ENCODE data around the gene ELL2.

ELL2 gene

DNA sequence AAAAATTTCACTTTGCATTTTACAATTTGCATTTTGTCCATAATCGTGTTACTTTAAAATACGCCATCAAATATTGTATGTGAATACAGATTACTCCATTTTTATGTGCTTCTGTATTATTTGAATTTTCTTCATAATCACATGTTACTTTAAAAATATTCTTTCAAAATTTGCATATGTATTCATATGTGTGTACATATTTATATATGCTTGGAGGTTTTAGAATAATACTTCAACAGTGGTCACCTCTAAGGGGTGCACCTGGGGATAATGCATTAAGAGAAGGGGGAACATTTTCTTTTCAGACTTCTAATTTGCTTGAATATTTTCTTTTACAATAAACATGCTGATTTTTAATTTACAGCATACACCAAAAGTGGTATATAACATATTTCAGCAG, 21.9 kb upstream of the ELL2 start:
- H3K9me3 ChIP-seq (ENCODE audit: control insufficient read depth, low read length): no peaks in the 10 kb centered on the region
- no peaks in the 10 kb centered on the region for H3K36me3 ChIP-seq (ENCODE audit: control insufficient read depth, insufficient read depth, low read length)
- H3K4me1 ChIP-seq (ENCODE audit: control insufficient read depth, insufficient read depth, low read length): no peaks in the 10 kb centered on the region
- no peak overlapping the region for H3K4me3 ChIP-seq (ENCODE audit: insufficient read depth, low read depth, low read length)
- WGBS, 2 experiments: no CpG with 5 or more reads among the region's 2 CpGs
- H3K27me3 ChIP-seq (ENCODE audit: control insufficient read depth, insufficient read depth, low read length, poor library complexity, severe bottlenecking): no peaks in the 10 kb centered on the region
- H3K27ac ChIP-seq (ENCODE audit: insufficient read depth, low read depth, low read length, poor library complexity, severe bottlenecking): no peak overlapping the region

DNA sequence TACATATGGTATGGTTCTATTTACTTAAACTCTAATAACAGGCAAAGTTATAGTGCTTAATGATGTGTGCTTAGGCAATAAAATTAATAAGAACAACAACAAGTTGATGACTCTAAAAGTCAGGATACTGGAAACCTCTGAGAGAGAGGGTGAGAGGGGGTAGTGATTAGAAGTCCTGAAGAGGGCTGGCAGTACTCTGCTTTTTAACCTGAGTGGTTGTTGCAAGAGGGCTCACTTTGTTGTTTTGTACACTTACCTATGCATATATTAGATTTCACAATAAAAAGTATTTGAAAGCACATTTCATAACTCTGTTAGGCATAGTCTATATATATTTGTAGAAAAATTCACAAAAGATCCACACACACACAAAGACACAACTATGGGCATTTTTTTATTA, 21.4 kb upstream of the ELL2 start:
- Histone ChIP-seq H3K4me3 (ENCODE audit: insufficient read depth, low read depth, low read length) (no peak overlapping the region), H3K36me3 (ENCODE audit: control insufficient read depth, insufficient read depth, low read length) (no peaks in the 10 kb centered on the region)

DNA sequence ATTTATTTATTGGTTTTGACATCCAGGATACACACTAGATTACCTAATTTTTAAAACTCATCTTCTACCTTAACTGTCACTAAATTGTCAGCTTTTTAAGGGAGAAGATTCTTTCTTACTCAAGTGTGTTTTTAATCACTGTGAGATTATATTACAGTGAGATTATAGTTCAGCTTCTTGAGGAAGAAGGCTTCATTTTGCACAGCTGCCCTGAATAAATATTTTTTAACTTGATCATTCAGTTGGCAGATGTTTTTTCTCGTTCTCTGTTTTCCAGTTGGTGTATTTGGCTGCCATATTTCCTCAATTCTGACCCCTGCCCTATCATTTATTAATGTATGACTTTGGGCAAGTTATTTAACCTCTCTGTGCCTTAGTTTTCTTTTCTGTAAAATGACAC, 15.0 kb upstream of the ELL2 start:
- Histone ChIP-seq H3K9me3 (ENCODE audit: control insufficient read depth, low read length) (no peaks in the 10 kb centered on the region), H3K27me3 (ENCODE audit: control insufficient read depth, insufficient read depth, low read length, poor library complexity, severe bottlenecking) (no peaks in the 10 kb centered on the region), H3K4me3 (ENCODE audit: insufficient read depth, low read depth, low read length) (no peak overlapping the region), H3K4me1 (ENCODE audit: control insufficient read depth, insufficient read depth, low read length) (no peaks in the 10 kb centered on the region), H3K36me3 (ENCODE audit: control insufficient read depth, insufficient read depth, low read length) (no peaks in the 10 kb centered on the region), H3K27ac (ENCODE audit: insufficient read depth, low read depth, low read length, poor library complexity, severe bottlenecking) (no peak overlapping the region)
- 93% methylated on average over 1 of the region's 1 CpG; no CpG with 5 or more reads in 1 of the 2 experiments for WGBS, 2 experiments

More for the DNA sequence above, 21.4 kb upstream of the ELL2 start:
- Histone ChIP-seq H3K9me3 (ENCODE audit: control insufficient read depth, low read length) (no peaks in the 10 kb centered on the region), H3K27me3 (ENCODE audit: control insufficient read depth, insufficient read depth, low read length, poor library complexity, severe bottlenecking) (no peaks in the 10 kb centered on the region), H3K27ac (ENCODE audit: insufficient read depth, low read depth, low read length, poor library complexity, severe bottlenecking) (no peak overlapping the region), H3K4me1 (ENCODE audit: control insufficient read depth, insufficient read depth, low read length) (no peaks in the 10 kb centered on the region)

DNA sequence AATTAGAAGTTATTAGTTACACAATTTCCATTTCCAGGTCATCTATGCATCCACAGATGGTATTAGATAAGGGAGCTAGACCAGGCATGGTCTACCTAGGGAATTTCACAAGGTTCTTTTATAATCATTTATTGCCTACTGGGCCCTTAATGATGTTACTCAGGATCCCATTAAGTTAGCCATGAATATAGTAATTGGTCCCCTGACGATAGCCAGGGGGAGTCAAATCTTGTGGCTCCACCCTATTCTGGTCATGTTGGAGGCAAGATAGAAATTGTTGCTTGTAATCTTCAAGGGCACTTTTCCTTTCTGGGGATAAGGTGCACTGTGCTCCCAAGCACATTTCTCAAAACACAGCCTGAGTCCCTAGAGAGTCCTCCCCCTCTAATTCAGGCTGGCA, 14.1 kb upstream of the ELL2 start:
- Histone ChIP-seq H3K36me3 (ENCODE audit: control insufficient read depth, insufficient read depth, low read length) (no peaks in the 10 kb centered on the region), H3K4me3 (ENCODE audit: insufficient read depth, low read depth, low read length) (no peak overlapping the region), H3K9me3 (ENCODE audit: control insufficient read depth, low read length) (no peaks in the 10 kb centered on the region), H3K4me1 (ENCODE audit: control insufficient read depth, insufficient read depth, low read length) (no peaks in the 10 kb centered on the region), H3K27ac (ENCODE audit: insufficient read depth, low read depth, low read length, poor library complexity, severe bottlenecking) (no peak overlapping the region), H3K27me3 (ENCODE audit: control insufficient read depth, insufficient read depth, low read length, poor library complexity, severe bottlenecking) (no peaks in the 10 kb centered on the region)
- WGBS, 2 experiments: 78 to 88% methylated on average over 1 of the region's 1 CpG

DNA sequence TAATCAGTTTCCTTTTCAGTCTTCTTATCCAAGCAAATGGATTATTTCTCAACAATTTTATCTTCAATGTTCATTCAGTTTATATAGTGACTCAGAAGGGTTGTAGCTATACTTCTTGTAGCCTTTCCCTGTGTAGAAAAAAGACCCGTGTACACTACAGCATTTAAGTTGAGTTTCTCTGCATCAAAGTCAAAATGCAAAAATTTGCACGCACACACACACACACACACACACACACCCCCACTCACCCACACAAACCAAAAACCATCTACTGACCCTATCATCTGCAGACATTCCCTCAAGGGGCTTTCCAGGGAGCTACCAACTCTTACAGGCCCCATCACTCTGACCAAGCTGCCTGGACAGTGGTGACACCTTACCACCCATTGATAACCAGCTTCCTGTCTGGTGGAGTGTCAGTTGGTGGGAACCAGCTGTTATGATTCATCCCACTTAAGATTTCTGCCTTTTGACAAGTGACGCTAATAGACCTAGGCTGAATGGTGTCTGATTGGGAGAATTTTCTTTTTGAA, 12.2 kb upstream of the ELL2 start:
- H3K9me3 ChIP-seq (ENCODE audit: control insufficient read depth, low read length): no peaks in the 10 kb centered on the region
- 88 to 98% methylated on average over 3 of the region's 3 CpGs for WGBS, 2 experiments
- H3K4me1 ChIP-seq (ENCODE audit: control insufficient read depth, insufficient read depth, low read length): no peaks in the 10 kb centered on the region
- H3K27ac ChIP-seq (ENCODE audit: insufficient read depth, low read depth, low read length, poor library complexity, severe bottlenecking): no peak overlapping the region
- no peaks in the 10 kb centered on the region for H3K27me3 ChIP-seq (ENCODE audit: control insufficient read depth, insufficient read depth, low read length, poor library complexity, severe bottlenecking)
- H3K36me3 ChIP-seq (ENCODE audit: control insufficient read depth, insufficient read depth, low read length): no peaks in the 10 kb centered on the region
- H3K4me3 ChIP-seq (ENCODE audit: insufficient read depth, low read depth, low read length): no peak overlapping the region

DNA sequence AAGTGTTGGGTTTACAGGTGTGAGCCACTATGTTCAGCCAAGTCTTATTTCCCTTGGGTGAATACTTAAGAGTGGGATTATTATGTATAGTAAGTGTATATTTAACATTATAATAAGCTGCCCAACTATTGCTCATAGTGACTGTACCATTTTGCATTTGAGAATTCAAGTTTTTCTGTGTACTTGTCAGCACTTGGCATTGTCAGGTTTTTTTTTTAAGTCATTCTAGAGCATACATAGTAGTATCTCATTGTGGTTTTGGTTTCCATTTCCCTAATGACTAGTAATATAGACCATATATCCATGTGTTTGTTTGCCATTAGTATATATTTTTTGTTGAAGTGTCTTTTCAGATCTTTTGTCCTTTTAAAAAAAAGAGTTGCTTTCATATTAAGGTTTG, 10.5 kb upstream of the ELL2 start:
- H3K4me3 ChIP-seq (ENCODE audit: insufficient read depth, low read depth, low read length): no peak overlapping the region
- H3K27ac ChIP-seq (ENCODE audit: insufficient read depth, low read depth, low read length, poor library complexity, severe bottlenecking): no peak overlapping the region
- H3K27me3 ChIP-seq (ENCODE audit: control insufficient read depth, insufficient read depth, low read length, poor library complexity, severe bottlenecking): no peaks in the 10 kb centered on the region
- H3K9me3 ChIP-seq (ENCODE audit: control insufficient read depth, low read length): no peaks in the 10 kb centered on the region
- no peaks in the 10 kb centered on the region for H3K4me1 ChIP-seq (ENCODE audit: control insufficient read depth, insufficient read depth, low read length)
- H3K36me3 ChIP-seq (ENCODE audit: control insufficient read depth, insufficient read depth, low read length): no peaks in the 10 kb centered on the region

DNA sequence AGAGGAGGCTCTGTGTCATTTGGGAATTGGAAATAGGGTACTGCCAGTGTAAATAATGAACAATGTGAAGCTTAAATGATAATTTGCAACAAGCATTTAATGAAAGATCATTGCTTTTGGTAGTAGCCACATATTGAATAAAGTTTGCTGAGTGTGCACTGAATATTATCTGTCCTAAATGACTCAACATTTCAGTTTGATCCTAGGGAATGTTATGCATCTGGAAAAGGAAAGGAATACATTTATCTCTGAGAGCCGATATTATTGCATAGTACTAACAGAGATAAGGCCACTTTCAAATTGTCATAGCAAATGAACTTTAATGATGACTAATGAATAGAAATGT, 8.7 kb upstream of the ELL2 start:
- H3K4me3 ChIP-seq (ENCODE audit: insufficient read depth, low read depth, low read length): no peak overlapping the region
- no peaks in the 10 kb centered on the region for H3K9me3 ChIP-seq (ENCODE audit: control insufficient read depth, low read length)
- 100% methylated on average over 1 of the region's 1 CpG; no CpG with 5 or more reads in 1 of the 2 experiments for WGBS, 2 experiments
- no peak overlapping the region for H3K27ac ChIP-seq (ENCODE audit: insufficient read depth, low read depth, low read length, poor library complexity, severe bottlenecking)
- no peaks in the 10 kb centered on the region for H3K27me3 ChIP-seq (ENCODE audit: control insufficient read depth, insufficient read depth, low read length, poor library complexity, severe bottlenecking)
- H3K4me1 ChIP-seq (ENCODE audit: control insufficient read depth, insufficient read depth, low read length): no peaks in the 10 kb centered on the region
- no peaks in the 10 kb centered on the region for H3K36me3 ChIP-seq (ENCODE audit: control insufficient read depth, insufficient read depth, low read length)

DNA sequence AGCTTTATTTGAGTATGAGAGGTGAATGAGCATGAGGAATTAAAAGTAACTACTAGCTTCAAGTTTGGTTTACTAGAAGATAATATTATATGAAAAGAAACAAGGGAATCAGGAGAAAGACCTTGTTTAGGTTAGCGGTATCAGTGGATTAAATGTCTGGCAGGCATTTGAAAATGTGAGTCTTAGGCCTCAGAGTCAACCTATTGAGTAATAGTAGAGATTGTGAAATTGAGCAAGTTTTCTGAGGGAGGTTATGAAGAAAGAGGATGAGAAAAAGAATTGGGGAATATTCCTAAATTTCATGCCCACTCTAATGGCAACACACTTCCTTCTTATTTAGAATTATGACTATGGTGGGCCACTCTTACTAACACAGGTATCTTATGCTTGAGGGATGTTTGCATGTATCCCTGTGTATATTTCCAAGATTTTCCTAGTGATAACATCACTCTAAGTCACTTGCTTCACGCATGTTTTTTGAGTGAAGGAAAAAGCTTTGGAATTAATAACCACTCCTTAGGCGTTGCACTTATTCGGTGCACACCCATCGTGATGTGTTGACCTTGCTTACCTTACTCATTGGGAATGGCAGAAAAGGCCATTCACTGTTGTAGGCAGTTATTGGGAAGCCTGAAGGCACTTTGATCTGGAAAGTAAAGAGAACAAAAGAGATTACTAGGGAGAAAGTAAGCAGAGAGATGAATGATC, 8.2 kb upstream of the ELL2 start:
- Histone ChIP-seq H3K4me3 (ENCODE audit: insufficient read depth, low read depth, low read length) (no peak overlapping the region), H3K4me1 (ENCODE audit: control insufficient read depth, insufficient read depth, low read length) (no peaks in the 10 kb centered on the region), H3K27ac (ENCODE audit: insufficient read depth, low read depth, low read length, poor library complexity, severe bottlenecking) (no peak overlapping the region), H3K36me3 (ENCODE audit: control insufficient read depth, insufficient read depth, low read length) (no peaks in the 10 kb centered on the region), H3K27me3 (ENCODE audit: control insufficient read depth, insufficient read depth, low read length, poor library complexity, severe bottlenecking) (no peaks in the 10 kb centered on the region), H3K9me3 (ENCODE audit: control insufficient read depth, low read length) (no peaks in the 10 kb centered on the region)
- 94 to 95% methylated on average over 5 of the region's 5 CpGs for WGBS, 2 experiments

DNA sequence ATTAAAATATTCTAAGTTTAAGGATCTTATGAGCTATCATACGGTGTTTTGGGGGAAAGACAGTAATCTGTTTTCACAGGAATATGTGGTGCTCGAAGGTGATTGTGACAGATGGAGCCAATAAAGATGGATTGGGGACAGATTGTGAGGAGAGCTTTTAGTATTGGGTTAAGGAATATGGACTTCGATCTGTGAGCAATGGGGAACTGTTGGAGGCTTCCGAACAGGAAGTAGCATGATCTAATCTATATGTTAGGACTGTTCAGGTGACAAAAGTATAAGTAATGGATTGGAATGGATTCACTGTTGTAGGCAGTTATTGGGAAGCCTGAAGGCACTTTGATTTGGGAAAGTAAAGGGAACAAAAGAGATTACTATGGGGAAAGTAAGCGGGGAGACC, 7.4 kb upstream of the ELL2 start:
- Histone ChIP-seq H3K27ac (ENCODE audit: insufficient read depth, low read depth, low read length, poor library complexity, severe bottlenecking) (no peak overlapping the region), H3K36me3 (ENCODE audit: control insufficient read depth, insufficient read depth, low read length) (no peaks in the 10 kb centered on the region), H3K9me3 (ENCODE audit: control insufficient read depth, low read length) (no peaks in the 10 kb centered on the region), H3K4me1 (ENCODE audit: control insufficient read depth, insufficient read depth, low read length) (no peaks in the 10 kb centered on the region), H3K4me3 (ENCODE audit: insufficient read depth, low read depth, low read length) (no peak overlapping the region), H3K27me3 (ENCODE audit: control insufficient read depth, insufficient read depth, low read length, poor library complexity, severe bottlenecking) (no peaks in the 10 kb centered on the region)
- WGBS, 2 experiments: 95 to 97% methylated on average over 5 of the region's 5 CpGs

DNA sequence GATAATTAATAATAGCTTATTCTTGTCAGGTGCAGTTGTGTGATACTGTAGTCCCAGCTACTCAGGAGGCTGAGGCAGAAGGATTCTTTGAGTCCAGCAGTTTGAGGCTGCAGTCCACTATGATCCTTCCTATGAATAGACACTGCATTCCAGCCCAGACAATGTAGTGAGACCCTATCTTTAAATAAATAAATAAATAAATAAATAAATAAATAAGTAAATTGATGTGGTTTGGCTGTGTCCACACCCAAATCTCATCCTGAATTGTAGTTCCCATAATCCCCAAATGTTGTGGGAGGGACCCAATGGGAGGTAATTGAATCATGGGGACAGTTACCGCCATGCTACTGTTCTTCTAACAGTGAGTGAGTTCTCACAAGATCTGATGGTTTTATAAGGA, 5.6 kb upstream of the ELL2 start:
- no peaks in the 10 kb centered on the region for H3K9me3 ChIP-seq (ENCODE audit: control insufficient read depth, low read length)
- 92 to 96% methylated on average over 1 of the region's 1 CpG for WGBS, 2 experiments
- H3K36me3 ChIP-seq (ENCODE audit: control insufficient read depth, insufficient read depth, low read length): no peaks in the 10 kb centered on the region
- no peak overlapping the region for H3K27ac ChIP-seq (ENCODE audit: insufficient read depth, low read depth, low read length, poor library complexity, severe bottlenecking)
- no peaks in the 10 kb centered on the region for H3K4me1 ChIP-seq (ENCODE audit: control insufficient read depth, insufficient read depth, low read length)
- no peaks in the 10 kb centered on the region for H3K27me3 ChIP-seq (ENCODE audit: control insufficient read depth, insufficient read depth, low read length, poor library complexity, severe bottlenecking)
- H3K4me3 ChIP-seq (ENCODE audit: insufficient read depth, low read depth, low read length): no peak overlapping the region

DNA sequence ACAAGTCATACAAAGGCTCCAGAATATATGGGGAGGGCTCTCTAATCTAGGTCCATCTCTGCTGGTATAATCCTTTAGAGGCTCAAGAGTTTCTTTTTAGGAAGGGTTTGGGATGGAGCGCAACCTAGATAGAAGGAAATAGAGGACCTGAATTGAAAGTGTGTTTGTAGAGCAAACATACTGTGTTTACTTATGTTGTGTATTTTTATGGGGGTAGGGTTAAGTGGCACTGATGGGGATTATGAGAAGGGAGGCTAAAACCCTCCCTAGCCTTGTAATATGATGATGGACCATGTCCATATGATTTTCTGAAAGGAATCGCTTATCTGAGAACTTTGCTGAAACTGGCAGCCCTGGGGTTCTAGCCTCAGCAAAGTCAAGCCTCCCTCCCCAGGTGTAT, 4.4 kb upstream of the ELL2 start:
- peaks cover 1% of the 10 kb centered on the region for H3K27me3 ChIP-seq (ENCODE audit: control insufficient read depth, insufficient read depth, low read length, poor library complexity, severe bottlenecking)
- H3K4me3 ChIP-seq (ENCODE audit: insufficient read depth, low read depth, low read length): no peak overlapping the region
- 94 to 96% methylated on average over 2 of the region's 2 CpGs for WGBS, 2 experiments

More for the DNA sequence above, 4.4 kb upstream of the ELL2 start:
- no peaks in the 10 kb centered on the region for H3K9me3 ChIP-seq (ENCODE audit: control insufficient read depth, low read length)
- no peaks in the 10 kb centered on the region for H3K36me3 ChIP-seq (ENCODE audit: control insufficient read depth, insufficient read depth, low read length)
- no peak overlapping the region for H3K27ac ChIP-seq (ENCODE audit: insufficient read depth, low read depth, low read length, poor library complexity, severe bottlenecking)
- H3K4me1 ChIP-seq (ENCODE audit: control insufficient read depth, insufficient read depth, low read length): no peaks in the 10 kb centered on the region

All from ectodermal cell (in vitro differentiated cells).